A549 (cell line): Measurements from ENCODE around the gene ZNF90. TPM values are rescaled to one million over a fixed set of nuclear protein-coding genes. Genes with fewer than 3 reads are reported as not detected.
"Not testable (repeated sequence)": the region's sequence is repeated elsewhere in the genome, so short reads cannot be mapped to it uniquely, and the experiment has no call there.

Experiments used
- ATAC-seq, 2 experiments: fragments of 200-7000 bp in 1 of 2; fragments of >200 bp in 1 of 2; cut with Nextera tagmentation in 1 of 2; cut with Tn5 transposase in 1 of 2; 3 replicates each; pipeline versions ENCODE4 v1.8.0 to v1.9.1; 2018 to 2020; ENCODE audit warnings: mild to moderate bottlenecking in 1 of 2, moderate library complexity in 1 of 2
- CTCF ChIA-PET: fragments of 300-600 bp; sonication (Branson Sonifier 250); formaldehyde crosslinking; extraction: SDS; loops from one replicate; lab custom pipeline; 2021; ENCODE audit warnings: antibody characterized with exemption, inconsistent platforms; lab: Yijun Ruan, JAX
- POLR2A ChIA-PET: fragments of 350-600 bp; formaldehyde crosslinking; extraction: SDS; loops from one replicate; lab custom pipeline; 2021; ENCODE audit warnings: antibody characterized with exemption, inconsistent platforms; lab: Yijun Ruan, JAX
- DNase-seq, 2 experiments: peaks; one replicate each; pipeline versions ENCODE4 v3.0.0 to v3.0.0-alpha.2; 2011 to 2016; ENCODE audit warnings: low read depth in 1 of 2, low spot score in 1 of 2
- FAIRE-seq: peaks from 2 replicates; lab custom pipeline; 2011; peaks lifted over from hg19 to GRCh38; lab: Jason Lieb, UNC
- H3K27ac ChIP-seq, 2 experiments: fragments of >200 bp; sonication (Bioruptor Twin); formaldehyde crosslinking; 3 replicates each; pipeline ENCODE4 v1.5.1; 2016 to 2017
- H3K4me1 ChIP-seq: fragments of >200 bp; sonication (Bioruptor Twin); formaldehyde crosslinking; 3 replicates; pipeline ENCODE4 v1.6.1; 2016
- H3K4me2 ChIP-seq: fragments of >200 bp; sonication (Bioruptor Twin); formaldehyde crosslinking; 3 replicates; pipeline ENCODE4 v1.6.1; 2016
- H3K4me3 ChIP-seq: fragments of >200 bp; sonication (Bioruptor Twin); formaldehyde crosslinking; 3 replicates; pipeline ENCODE4 v1.5.1; 2016
- H3K9me3 ChIP-seq: fragments of >200 bp; sonication (Bioruptor Twin); formaldehyde crosslinking; 3 replicates; pipeline ENCODE4 v1.6.1; 2016
- ATOH8 ChIP-seq: fragments of 250-450 bp; sonication (Bioruptor Pico); IDR thresholded peaks from 2 replicates; pipeline ENCODE4 v1.5.0; 2020; ENCODE audit warnings: low read depth, mild to moderate bottlenecking, moderate library complexity
- BCL3 ChIP-seq: fragments of >200 bp; sonication (Bioruptor Twin); formaldehyde crosslinking; IDR thresholded peaks from 3 replicates; pipeline ENCODE4 v1.6.1; 2016
- E2F6 ChIP-seq: IDR thresholded peaks from 2 replicates; pipeline ENCODE4 v1.6.1; 2012; ENCODE audit warnings: low read depth, borderline replicate concordance
- ESRRA ChIP-seq: fragments of 150-350 bp; IDR thresholded peaks from 2 replicates; pipeline ENCODE4 v1.6.1; 2014; ENCODE audit warnings: mild to moderate bottlenecking, low read length, borderline replicate concordance
- FOSB ChIP-seq: fragments of 250-450 bp; sonication (Bioruptor Pico); IDR thresholded peaks from 2 replicates; pipeline ENCODE4 v1.5.0; 2020; ENCODE audit warnings: mild to moderate bottlenecking, moderate library complexity
- HES2 ChIP-seq: fragments of >200 bp; sonication (Bioruptor Twin); formaldehyde crosslinking; IDR thresholded peaks from 2 replicates; pipeline ENCODE4 v1.6.1; 2016
- HEYL ChIP-seq: fragments of 250-450 bp; sonication (Bioruptor Pico); IDR thresholded peaks from 2 replicates; pipeline ENCODE4 v1.8.0; 2021; ENCODE audit warnings: mild to moderate bottlenecking, moderate library complexity
- HMGXB4 ChIP-seq: fragments of 250-450 bp; sonication (Bioruptor Pico); IDR thresholded peaks from 2 replicates; pipeline ENCODE4 v1.5.0; 2021; ENCODE audit warnings: mild to moderate bottlenecking, moderate library complexity, borderline replicate concordance
- HOXA7 ChIP-seq: fragments of 250-450 bp; sonication (Bioruptor Pico); IDR thresholded peaks from 2 replicates; pipeline ENCODE4 v1.5.0; 2020; ENCODE audit warnings: mild to moderate bottlenecking, moderate library complexity
- MAFK ChIP-seq: fragments of 450-650 bp; IDR thresholded peaks from 2 replicates; pipeline ENCODE4 v1.6.1; 2014; ENCODE audit not compliant: partially characterized antibody
- MAZ ChIP-seq: fragments of 150-350 bp; IDR thresholded peaks from 2 replicates; pipeline ENCODE4 v1.6.1; 2014; ENCODE audit warnings: antibody characterized with exemption, low read depth, low read length, borderline replicate concordance
- NR3C1 ChIP-seq: fragments of >200 bp; sonication (Bioruptor Twin); formaldehyde crosslinking; IDR thresholded peaks from 3 replicates; pipeline ENCODE4 v1.6.1; 2017
- POLR2AphosphoS2 ChIP-seq: conservative IDR thresholded peaks from 2 replicates; pipeline ENCODE4 v1.6.1; 2012; ENCODE audit warnings: low read length, improper control_type of control experiment, inconsistent platforms
- RAD21 ChIP-seq, 2 experiments: fragments of >200 bp in 1 of 2; sonication (Bioruptor Twin) in 1 of 2; formaldehyde crosslinking in 1 of 2; IDR thresholded peaks in 1 of 2; conservative IDR thresholded peaks in 1 of 2; 2 replicates in 1 of 2; 3 replicates in 1 of 2; pipeline ENCODE4 v1.6.1; 2012 to 2018; ENCODE audit warnings: inconsistent platforms in 1 of 2
- RARB ChIP-seq: fragments of 250-450 bp; sonication (Bioruptor Pico); IDR thresholded peaks from 2 replicates; pipeline ENCODE4 v1.8.0; 2021; ENCODE audit warnings: mild to moderate bottlenecking, moderate library complexity
- RFX5 ChIP-seq: fragments of 450-650 bp; IDR thresholded peaks from 2 replicates; pipeline ENCODE4 v1.7.1; 2014; ENCODE audit warnings: antibody characterized with exemption, mild to moderate bottlenecking, moderate library complexity
- TFCP2L1 ChIP-seq: fragments of 250-450 bp; sonication (Bioruptor Pico); IDR thresholded peaks from 2 replicates; pipeline ENCODE4 v1.5.0; 2021; ENCODE audit warnings: mild to moderate bottlenecking
- ZFP36 ChIP-seq: fragments of 450-650 bp; IDR thresholded peaks from 2 replicates; pipeline ENCODE4 v1.6.1; 2014; ENCODE audit warnings: borderline replicate concordance; ENCODE audit not compliant: partially characterized antibody
- ZNF302 ChIP-seq: fragments of 250-450 bp; sonication (Bioruptor Pico); IDR thresholded peaks from 2 replicates; pipeline ENCODE4 v1.9.0; 2021; ENCODE audit warnings: inconsistent platforms, mild to moderate bottlenecking, moderate library complexity
- WGBS: methylation state at CpG from one replicate; pipeline ENCODE4 v1.1.6; 2017; ENCODE audit errors: missing lambda C conversion rate; 5-methylcytosine and 5-hydroxymethylcytosine counted together
- polyA plus RNA-seq, 4 experiments: library from polyadenylated mRNA; depleted of rRNA in 3 of 4; stranded (reverse); fragments of >200 nt; fragmentation: RNase III in 1 of 4; extraction: RNeasy Plus Mini Kit Qiagen cat#74134 plus additional on column Dnase treatment in 1 of 4; gene quantifications; 2 replicates in 3 of 4; 3 replicates in 1 of 4; pipeline ENCODE4 v1.2.3, GENCODE V29; 2011 to 2017

The ZNF90 gene
- polyA plus RNA-seq, 2 of the 4 experiments (the other 2 are of a cell fraction), result not detected

GRCh38 chr19:20051841-20052768, 25.7 kb upstream of the ZNF90 start:
- no peak for ATAC-seq
- H3K4me2 ChIP-seq, result no peak overlapping the region
- WGBS, result 11% methylated on average over 18 of the region's 43 CpGs
- POLR2A ChIA-PET, result no interaction called here
- no peak overlapping the region for H3K27ac ChIP-seq
- DNase-seq, result no peak
- H3K4me1 ChIP-seq, result no peaks in the 10 kb centered on the region
- CTCF ChIA-PET, result interaction anchor here (0.6 kb wide), 1 partner anchor 29 kb away, joined by 3 read pairs; no protein-coding TSS in a partner anchor
- no peak overlapping the region for H3K4me3 ChIP-seq
- no peak for TF ChIP-seq ATOH8
- no peak for TF ChIP-seq HMGXB4 (CRISPR knock-in tag)
- no peak for TF ChIP-seq HES2
- TF ChIP-seq ZNF302 (CRISPR knock-in tag), result no peak
- no peak for TF ChIP-seq RARB
- no peak for TF ChIP-seq ZFP36
- TF ChIP-seq FOSB (CRISPR knock-in tag), result no peak
- no peak for TF ChIP-seq E2F6
- H3K9me3 ChIP-seq, result no peaks in the 10 kb centered on the region
- FAIRE-seq, result no peak

- H3K4me1 ChIP-seq, H3K4me3 ChIP-seq, ATAC-seq, H3K27ac ChIP-seq, H3K9me3 ChIP-seq, FAIRE-seq, CTCF ChIA-PET, POLR2A ChIA-PET, DNase-seq, H3K4me2 ChIP-seq: not testable (repeated sequence)
Observed at GRCh38 chr19:20058738-20059137, 19.1 kb upstream of the ZNF90 start.

- CTCF ChIA-PET, result no interaction called here
- H3K4me3 ChIP-seq, result no peak overlapping the region
- 0% methylated on average over 1 of the region's 1 CpG for WGBS
- TF ChIP-seq HOXA7 (no peak), HEYL (no peak), RARB (no peak), POLR2AphosphoS2 (no peak), MAFK (no peak), BCL3 (no peak), NR3C1 (no peak), MAZ (no peak), RAD21 (conservative IDR thresholded peaks at IDR 0.05 in 1 of 2, IDR thresholded peaks at IDR 0.05 in 1 of 2) (no peak), ESRRA (no peak), TFCP2L1 (no peak), RFX5 (no peak)
- H3K9me3 ChIP-seq, result no peaks in the 10 kb centered on the region
- no peak for ATAC-seq
- no peak overlapping the region for H3K4me2 ChIP-seq
- no peak overlapping the region for H3K27ac ChIP-seq
- DNase-seq, result no peak
- no peak for FAIRE-seq
- H3K4me1 ChIP-seq, result no peaks in the 10 kb centered on the region
- POLR2A ChIA-PET, result no interaction called here
Observed at GRCh38 chr19:20060282-20060681, 17.5 kb upstream of the ZNF90 start.
